Fibroblast of pulmonary artery (primary cell): Measurements from ENCODE around the gene TRABD.
"Not testable (repeated sequence)": the region's sequence is repeated elsewhere in the genome, so short reads cannot be mapped to it uniquely, and the experiment has no call there.

Experiments
- DNase-seq: peaks from one replicate; pipeline ENCODE4 v3.0.0-alpha.2; 2010; ENCODE audit warnings: low read depth
- H3K4me3 ChIP-seq: replicated peaks from 2 replicates; pipeline ENCODE4 v1.5.1; 2011; ENCODE audit warnings: low read depth, mild to moderate bottlenecking, control low read depth, low read length, moderate library complexity
- TF ChIP-seq, protein P1 (sequence below): IDR thresholded peaks from 2 replicates; pipeline ENCODE4 v1.5.1; 2011; ENCODE audit warnings: mild to moderate bottlenecking, control low read depth, low read length, inconsistent platforms; ENCODE audit errors: missing control alignments

TRABD gene

DNA sequence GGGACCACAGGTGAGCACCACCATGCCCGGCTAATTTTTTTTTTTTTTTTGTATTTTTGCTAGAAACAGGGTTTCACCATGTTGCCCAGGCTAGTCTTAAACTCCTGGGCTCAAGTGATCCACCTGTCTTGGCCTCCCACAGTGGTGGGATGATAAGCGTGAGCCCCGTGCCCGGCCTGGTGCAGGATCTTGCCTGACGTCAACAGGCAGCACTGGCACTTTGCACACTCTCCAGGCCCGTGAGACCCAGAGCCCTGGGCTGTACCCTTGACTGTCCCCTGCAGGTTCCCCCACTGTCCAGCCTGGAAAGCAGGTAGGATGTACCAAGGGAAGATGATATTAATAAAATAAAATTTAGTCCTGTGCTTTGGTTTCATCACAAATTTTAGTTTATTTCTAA, 44.3 kb upstream of the TRABD start:
- DNase-seq: no peak
- TF ChIP-seq, protein P1, sequence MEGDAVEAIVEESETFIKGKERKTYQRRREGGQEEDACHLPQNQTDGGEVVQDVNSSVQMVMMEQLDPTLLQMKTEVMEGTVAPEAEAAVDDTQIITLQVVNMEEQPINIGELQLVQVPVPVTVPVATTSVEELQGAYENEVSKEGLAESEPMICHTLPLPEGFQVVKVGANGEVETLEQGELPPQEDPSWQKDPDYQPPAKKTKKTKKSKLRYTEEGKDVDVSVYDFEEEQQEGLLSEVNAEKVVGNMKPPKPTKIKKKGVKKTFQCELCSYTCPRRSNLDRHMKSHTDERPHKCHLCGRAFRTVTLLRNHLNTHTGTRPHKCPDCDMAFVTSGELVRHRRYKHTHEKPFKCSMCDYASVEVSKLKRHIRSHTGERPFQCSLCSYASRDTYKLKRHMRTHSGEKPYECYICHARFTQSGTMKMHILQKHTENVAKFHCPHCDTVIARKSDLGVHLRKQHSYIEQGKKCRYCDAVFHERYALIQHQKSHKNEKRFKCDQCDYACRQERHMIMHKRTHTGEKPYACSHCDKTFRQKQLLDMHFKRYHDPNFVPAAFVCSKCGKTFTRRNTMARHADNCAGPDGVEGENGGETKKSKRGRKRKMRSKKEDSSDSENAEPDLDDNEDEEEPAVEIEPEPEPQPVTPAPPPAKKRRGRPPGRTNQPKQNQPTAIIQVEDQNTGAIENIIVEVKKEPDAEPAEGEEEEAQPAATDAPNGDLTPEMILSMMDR: no peak

DNA sequence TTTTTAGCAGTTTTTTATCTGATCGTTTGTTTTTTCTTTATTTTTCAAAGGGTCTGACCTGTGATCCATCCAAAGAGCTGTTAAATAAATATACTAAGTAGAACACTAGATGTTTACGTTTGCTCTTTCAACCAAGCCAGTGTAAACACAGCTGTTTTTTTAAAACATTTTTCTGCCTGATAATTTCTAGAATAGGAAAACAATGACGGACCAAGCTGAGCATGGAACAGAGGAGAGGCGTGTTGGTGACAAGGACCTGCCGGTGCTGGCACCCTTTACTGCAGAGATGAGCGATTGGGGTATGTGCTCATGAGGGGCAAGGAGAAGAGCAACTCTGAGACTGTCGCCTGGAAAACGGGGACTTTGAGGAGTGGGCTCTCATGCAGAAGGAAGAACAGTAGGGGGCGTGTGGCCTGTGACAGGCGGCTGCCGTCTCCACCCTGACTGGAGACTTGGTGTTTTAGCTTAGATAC, 43.8 kb upstream of the TRABD start:
- no peak for DNase-seq
- TF ChIP-seq, protein P1: peak; percentile 9
- H3K4me3 ChIP-seq: no peak overlapping the region

More for the DNA sequence above, 44.3 kb upstream of the TRABD start:
- no peak overlapping the region for H3K4me3 ChIP-seq

DNA sequence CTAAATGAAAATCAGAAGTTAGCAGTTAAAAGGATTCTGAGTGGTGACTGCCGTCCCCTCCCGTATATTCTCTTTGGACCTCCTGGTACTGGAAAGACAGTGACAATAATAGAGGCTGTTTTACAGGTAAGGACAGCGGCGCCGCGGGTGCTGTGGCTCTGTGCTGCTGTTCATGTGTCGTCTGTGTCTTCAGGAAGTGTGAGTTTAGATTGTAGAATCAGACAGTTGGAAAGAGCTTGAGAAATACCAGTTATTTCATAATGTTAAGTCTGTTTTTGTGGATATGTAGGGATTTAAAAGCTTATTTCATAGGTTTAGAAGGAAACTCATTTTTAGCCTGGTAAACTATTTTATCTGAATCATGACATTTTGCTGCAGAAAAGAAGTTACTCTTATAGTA, 42.6 kb upstream of the TRABD start:
- no peak for DNase-seq
- TF ChIP-seq, protein P1: no peak
- no peak overlapping the region for H3K4me3 ChIP-seq

DNA sequence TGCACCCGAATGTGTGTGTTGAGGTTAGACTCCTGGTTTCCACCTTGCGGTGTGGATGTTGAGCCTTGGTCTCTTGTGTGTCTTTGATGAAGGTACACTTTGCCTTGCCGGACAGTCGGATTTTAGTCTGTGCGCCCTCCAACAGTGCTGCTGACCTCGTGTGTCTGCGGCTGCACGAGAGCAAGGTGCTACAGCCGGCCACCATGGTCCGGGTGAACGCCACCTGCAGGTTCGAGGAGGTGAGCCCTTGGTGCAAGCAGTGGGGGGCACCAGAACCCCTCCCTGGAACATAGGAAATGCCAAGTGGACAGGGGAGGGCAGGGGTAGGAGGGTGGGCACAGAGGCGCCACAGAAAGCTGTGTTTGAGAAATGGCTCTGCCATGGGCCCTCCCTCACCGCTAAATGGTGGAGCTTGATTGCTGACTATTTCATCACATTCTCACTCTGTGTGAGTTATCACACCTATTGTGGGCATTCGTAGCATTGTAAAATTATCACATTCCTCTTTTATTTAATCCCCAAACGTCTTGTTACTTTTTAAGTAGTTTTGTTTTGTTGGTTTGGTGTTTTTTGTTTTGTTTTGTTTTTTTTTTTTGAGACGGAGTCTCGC, 41.6 kb upstream of the TRABD start:
- no peak for DNase-seq
- no peak overlapping the region for H3K4me3 ChIP-seq
- TF ChIP-seq, protein P1: no peak

DNA sequence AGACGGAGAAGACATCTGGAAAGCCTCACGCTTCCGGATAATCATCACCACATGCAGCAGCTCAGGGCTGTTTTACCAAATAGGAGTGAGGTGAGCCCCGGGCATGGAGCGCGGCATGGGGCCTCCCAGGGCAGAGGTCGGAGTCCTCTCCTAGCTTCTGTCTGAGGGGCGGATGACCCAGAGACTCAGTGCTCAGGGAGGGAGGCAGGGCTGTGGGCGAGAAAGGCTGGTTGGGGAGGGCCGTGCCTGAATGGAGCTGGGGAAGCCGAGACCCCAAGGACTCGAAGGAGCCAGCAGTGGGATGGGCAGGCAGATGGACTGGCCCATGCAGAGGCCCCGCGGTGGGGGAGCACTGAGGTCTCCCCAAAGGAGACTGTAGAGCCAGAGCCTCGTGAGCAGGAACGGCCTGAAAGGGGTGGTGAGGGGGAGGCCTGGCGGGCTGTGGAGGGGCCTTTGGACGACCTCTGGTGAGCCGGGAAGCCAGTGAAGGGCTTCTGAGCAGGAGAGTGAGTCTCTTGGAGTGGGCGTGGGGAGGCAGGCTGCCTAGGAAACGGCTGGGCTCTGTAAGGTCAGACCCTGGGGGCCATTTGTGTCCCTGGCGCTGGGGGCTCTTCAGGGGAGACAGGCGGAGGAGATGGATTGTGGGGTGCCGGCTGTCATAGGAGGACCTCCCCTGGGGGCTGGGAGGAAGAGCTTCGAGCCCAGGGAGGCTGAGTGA, 39.8 kb upstream of the TRABD start:
- TF ChIP-seq, protein P1: no peak
- no peak overlapping the region for H3K4me3 ChIP-seq

DNA sequence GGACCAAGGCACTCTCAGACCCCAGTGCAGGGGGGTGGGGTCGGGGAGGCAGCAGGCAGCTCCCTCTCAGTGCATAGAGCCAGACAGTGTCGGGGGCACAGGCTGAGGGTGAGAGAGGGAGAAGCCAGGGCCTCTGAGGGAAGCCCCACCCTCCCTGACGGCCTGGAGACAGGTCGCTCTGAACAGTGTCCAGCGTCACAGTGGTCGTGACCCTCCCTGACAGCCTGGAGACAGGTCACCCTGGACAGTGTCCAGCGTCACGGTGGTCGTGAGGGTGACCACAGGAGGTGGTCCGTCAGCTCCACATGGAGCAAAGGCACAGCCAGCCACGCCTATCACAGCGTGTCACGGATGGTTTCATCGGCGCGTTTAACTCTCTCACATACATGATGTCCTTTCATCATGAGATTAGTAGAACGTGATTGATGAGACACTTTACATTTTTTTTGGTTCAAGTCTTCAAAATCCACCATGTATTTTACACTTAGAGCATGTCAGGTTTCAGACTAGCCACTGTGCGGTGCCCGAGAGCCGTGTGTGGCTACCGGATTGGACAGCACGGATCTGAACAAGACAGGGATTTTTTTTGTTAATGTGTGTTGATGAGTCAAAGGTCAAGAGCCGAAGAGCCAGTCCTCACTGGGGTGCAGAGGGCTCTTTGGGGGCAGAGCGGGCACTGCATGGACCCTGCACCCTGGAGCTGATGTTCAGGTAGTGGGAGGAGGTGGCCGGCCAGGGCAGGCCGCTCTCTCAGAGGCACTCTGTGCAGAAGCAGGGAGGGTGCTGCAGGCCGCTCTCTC, 39.1 kb upstream of the TRABD start:
- DNase-seq: peak; percentile 80
- TF ChIP-seq, protein P1: peak; percentile 98
- H3K4me3 ChIP-seq: no peak overlapping the region

More for the DNA sequence above, 39.8 kb upstream of the TRABD start:
- no peak for DNase-seq

DNA sequence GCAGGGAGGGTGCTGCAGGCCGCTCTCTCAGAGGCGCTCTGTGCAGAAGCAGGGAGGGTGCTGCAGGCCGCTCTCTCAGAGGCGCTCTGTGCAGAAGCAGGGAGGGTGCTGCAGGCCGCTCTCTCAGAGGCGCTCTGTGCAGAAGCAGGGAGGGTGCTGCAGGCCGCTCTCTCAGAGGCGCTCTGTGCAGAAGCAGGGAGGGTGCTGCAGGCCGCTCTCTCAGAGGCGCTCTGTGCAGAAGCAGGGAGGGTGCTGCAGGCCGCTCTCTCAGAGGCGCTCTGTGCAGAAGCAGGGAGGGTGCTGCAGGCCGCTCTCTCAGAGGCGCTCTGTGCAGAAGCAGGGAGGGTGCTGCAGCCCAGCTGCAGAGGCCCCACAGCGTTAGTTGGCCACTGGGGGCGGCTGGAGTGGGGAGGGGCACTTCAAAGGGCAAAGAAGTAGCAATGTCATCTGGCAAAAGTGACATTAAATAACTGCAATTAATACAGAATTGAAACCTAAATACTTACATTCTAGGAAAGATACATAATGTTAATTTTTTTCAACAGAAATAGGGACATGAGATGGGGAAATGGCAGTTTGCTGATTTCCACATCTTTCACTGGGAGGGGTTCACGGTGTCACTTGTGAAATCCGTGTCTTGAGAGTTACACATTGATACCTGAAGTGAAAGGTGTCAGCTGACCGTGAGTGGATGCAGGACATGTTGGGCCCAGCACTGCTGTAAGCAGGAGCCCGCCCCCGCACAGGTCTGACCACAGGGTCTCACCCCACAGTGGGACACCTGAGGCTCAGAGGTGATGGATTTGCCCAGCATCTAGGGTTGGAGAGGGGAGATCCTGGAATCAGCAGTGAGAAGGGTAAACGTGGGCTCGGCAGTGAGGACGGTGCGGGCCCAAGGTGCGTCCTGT, 38.2 kb upstream of the TRABD start:
- DNase-seq, H3K4me3 ChIP-seq: not testable (repeated sequence)
